Muscle of arm (tissue), 12 donors: ENCODE results near the gene RPH3AL. TPM values are rescaled to one million over a fixed set of nuclear protein-coding genes. Genes with fewer than 3 reads are reported as not detected.
"Not testable (repeated sequence)": the region's sequence is repeated elsewhere in the genome, so short reads cannot be mapped to it uniquely, and the experiment has no call there.

ENCODE experiments used
- DNase-seq: peaks from one replicate; pipeline ENCODE4 v3.0.0-alpha.2; 2013
- polyA plus RNA-seq, 12 donors: library from polyadenylated mRNA; unstranded; fragments of 120-200 nt; gene quantifications; one replicate each; pipeline ENCODE4 v1.2.1, GENCODE V29; 2013; ENCODE audit not compliant: insufficient read length in 12 of 12

Gene RPH3AL
- polyA plus RNA-seq, 12 donors, result 2.5 to 16.6 (median 4.4) TPM; not detected in 1

GRCh38 chr17:282912-283882, 69.4 kb downstream of the RPH3AL start:
- DNase-seq, result no peak

GRCh38 chr17:282000-282911, 70.4 kb downstream of the RPH3AL start:
- DNase-seq, result no peak

GRCh38 chr17:281365-281999, 71.1 kb downstream of the RPH3AL start:
- no peak for DNase-seq

GRCh38 chr17:280901-281300, 71.7 kb downstream of the RPH3AL start:
- no peak for DNase-seq

GRCh38 chr17:280216-280615, 72.4 kb downstream of the RPH3AL start:
- no peak for DNase-seq

- no peak for DNase-seq
These were observed 72.8 kb downstream of the RPH3AL start for GRCh38 chr17:279776-280175.

- no peak for DNase-seq
These were observed 73.3 kb downstream of the RPH3AL start for GRCh38 chr17:279331-279730.

- no peak for DNase-seq
These were observed 73.9 kb downstream of the RPH3AL start for GRCh38 chr17:278676-279059.

- DNase-seq, result no peak
These were observed 74.4 kb downstream of the RPH3AL start for GRCh38 chr17:278055-278675.

GRCh38 chr17:274902-275301, 77.7 kb downstream of the RPH3AL start:
- no peak for DNase-seq

- no peak for DNase-seq
These were observed 78.4 kb downstream of the RPH3AL start for GRCh38 chr17:273981-274832.

- DNase-seq, result not testable (repeated sequence)
These were observed 79.8 kb downstream of the RPH3AL start for GRCh38 chr17:272856-273255.

GRCh38 chr17:271928-272623, 80.5 kb downstream of the RPH3AL start:
- not testable (repeated sequence) for DNase-seq

GRCh38 chr17:269616-270514, 82.7 kb downstream of the RPH3AL start:
- no peak for DNase-seq

- peak; percentile 64 for DNase-seq
These were observed 85.6 kb downstream of the RPH3AL start for GRCh38 chr17:266701-267667.

GRCh38 chr17:266219-266618, 86.4 kb downstream of the RPH3AL start:
- DNase-seq, result no peak

GRCh38 chr17:265718-266117, 86.9 kb downstream of the RPH3AL start:
- no peak for DNase-seq

GRCh38 chr17:263773-264172, 88.8 kb downstream of the RPH3AL start:
- no peak for DNase-seq
